HG02798 (cell line): Measurements from ENCODE around the gene RAB9A.
"Not testable (repeated sequence)": the region's sequence is repeated elsewhere in the genome, so short reads cannot be mapped to it uniquely, and the experiment has no call there.

Experiments
- ATAC-seq: cut with Tn5 transposase; IDR thresholded peaks from one replicate; pipeline ENCODE4 v1.9.1; 2021; ENCODE audit warnings: mild to moderate bottlenecking; ENCODE audit not compliant: unreplicated experiment, poor library complexity

The RAB9A gene

DNA sequence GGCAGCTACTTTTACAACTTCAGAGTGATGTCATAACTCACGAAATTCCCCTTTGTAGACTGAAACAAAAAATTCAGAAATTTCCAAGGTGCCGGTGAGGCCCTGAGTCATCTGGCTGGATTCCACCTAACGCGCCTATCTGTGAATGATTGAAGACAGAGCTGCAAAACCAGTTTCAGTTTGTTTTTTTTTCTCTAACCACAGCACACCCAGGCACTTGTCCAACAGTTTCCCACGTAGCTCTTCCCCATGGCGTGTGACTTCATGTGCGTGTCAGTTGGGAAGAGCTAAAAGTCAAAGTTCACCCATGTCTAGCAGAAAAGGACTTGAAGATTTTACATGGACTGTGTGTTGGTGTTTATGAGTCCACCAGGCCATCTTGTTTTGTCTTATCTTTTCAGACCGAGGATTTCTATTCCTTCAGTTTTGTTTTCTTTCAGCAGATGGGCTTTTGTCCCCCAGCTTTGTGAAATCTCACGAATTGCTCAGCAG lies 19.6 kb upstream of the RAB9A start:
- peak; percentile 82 for ATAC-seq

DNA sequence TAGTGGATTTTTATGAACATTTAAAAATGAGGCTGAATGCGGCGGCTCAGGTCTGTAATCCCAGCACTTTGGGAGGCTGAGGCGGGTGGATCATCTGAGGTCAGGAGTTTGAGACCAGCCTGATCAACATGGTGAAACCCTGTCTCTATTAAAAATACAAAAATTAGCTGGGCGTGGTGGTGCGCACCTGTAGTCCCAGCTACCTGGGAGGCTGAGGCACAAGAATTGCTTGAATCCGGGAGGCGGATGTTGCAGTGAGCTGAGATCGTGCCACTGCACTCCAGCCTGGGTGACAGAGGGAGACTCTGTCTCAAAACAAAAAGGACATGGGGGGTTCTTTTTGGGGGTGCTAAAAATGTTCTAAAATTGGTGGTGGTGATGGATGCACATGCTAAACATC lies 19.2 kb upstream of the RAB9A start:
- ATAC-seq = not testable (repeated sequence)

DNA sequence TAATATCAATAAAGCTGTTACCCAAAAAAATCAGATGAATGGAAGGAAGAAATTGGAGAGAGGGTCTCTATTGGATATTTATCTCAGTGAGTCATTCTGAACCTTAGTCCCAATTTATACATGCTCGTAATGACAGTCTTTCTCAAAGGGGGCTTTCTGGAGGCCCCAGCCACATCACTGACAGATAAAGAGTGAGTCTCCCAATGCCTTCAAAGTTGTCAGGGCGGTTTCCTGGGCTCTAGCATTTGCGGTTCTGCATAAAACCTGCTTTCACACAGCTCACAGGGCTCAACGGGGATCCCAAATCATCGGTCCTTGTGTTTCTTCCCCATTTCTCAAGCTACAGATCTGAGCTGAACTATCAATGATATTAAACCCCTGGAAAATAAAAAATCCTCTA lies 18.7 kb upstream of the RAB9A start:
- no peak for ATAC-seq

DNA sequence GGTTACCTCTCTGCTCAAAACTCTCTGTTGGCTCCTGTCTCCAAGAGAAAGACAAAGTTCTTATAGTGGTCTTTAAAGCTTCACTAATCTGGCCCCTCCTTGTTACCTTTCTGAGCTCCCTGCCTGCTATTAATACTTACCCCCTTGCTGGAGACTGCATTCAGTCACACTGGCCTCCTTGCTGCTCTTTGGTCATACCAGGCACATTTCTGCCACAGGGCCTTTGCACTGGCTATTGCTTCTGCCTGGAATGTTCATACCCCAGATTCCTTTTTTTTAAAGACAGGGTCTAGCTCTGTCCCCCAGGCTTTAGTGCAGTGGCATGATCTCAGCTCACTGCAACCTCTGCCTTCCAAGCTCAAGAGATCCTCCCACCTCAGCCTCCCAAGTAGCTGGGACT lies 15.9 kb upstream of the RAB9A start:
- no peak for ATAC-seq

DNA sequence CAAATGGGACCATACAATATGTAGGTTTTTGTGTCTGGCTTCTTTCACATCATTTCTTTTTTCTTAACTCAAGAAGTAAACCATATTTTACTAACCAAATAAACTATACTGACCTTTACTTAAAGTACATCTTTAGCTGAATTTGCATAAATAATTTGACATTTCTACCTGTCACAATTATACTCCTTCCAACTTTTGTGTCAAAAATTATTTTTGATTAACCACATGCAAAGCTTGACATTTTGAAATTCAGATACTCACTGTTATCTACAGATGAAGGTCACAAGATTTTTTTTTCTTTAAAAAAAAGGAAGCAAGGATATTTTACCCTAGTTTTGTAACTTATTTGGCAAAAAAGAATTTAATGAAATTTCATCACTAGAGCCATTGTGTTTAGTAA lies 12.0 kb upstream of the RAB9A start:
- no peak for ATAC-seq

DNA sequence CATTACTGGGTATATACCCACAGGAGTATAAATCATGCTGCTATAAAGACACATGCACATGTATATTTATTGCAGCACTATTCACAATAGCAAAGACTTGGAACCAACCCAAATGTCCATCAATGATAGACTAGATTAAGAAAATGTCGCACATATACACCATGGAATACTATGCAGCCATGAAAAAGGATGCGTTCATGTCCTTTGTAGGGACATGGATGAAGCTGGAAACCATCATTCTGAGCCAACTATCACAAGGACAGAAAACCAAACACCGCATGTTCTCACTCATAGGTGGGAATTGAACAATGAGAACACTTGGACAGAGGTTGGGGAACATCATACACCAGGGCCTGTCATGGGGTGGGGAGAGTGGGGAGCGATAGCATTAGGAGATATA lies 9.2 kb upstream of the RAB9A start:
- ATAC-seq = not testable (repeated sequence)

DNA sequence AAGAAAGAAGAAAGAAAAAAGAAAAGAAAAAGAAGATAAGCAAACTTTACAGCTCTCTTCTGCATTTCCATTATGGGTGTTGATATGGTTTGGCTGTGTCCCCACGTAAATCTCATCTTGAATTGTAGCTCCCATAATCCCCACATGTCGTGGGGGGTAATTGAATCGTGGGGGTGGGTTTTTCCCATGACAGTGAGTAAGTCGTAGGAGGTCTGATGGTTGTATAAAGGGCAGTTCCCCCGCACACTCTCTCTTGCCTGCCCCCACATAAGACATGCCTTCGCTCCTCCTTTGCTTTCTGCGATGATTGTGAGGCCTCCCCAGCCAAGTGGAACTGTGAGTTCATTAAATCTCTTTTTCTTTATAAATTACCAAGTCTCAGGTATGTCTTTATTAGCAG lies 7.3 kb upstream of the RAB9A start:
- no peak for ATAC-seq

DNA sequence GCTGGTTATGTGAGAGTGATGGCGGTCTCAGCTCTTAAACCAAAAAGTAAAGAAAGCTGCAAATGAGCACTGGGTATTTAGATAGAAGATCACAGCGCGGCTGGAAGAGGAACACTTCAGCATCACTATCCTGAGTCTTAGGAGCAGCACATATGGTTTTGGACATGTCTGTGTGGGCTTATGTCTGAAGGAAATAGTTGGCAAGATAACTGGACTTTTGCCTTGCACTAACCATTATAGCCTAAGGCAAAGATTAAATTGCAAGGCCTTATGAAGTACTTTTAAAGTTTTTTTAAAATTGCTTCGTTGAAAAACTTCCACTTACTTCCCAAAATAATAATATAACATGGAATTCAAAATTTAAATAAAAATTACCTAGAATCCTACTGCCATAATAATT lies 4.6 kb upstream of the RAB9A start:
- ATAC-seq = no peak

DNA sequence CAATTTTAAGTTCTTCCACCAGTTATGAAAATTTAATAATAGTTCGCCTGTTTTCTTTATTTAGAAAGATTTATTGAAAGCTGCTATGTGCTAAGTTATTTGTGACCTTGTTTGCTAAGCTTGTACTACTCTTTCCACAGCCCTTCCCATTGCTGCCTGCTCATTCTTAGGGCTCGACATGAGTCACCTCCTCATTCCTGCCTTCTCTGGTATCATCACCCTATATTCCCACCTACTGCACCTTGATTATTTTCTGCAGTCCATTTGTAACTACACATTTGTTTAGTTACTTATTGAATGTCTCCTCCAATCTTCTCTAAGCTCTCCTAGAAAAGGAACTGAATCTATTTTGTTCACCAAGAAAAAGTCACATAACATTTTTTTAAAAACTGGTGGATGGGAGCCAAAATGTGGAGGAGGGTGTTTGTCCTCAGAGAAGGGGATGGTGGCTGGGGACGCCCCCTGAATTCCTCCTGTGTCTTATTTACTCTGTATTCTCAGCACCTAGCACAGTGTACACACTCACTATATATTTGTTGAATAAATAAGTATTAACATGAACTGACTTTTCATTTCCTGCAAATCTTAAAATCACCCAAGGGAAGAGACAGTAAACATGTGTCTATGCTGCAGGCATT lies 3.7 kb upstream of the RAB9A start:
- no peak for ATAC-seq

DNA sequence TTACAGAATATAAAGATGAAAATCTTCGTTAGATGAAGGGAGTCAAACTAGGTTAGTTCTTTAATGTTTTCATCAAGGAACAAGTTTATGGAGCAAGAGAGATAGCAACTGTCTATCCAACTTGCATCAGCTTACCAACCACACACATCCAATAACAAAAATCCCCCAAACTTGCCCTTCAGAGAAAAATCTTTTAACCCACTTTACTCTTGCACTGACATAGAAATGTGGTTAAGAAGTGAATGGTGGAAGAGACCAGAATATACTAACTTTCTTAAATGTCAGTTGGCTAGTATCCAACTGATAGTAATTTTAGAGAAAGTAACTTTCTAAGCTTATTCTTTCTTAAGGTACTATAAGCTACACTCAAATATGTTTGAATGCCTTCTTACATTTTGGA lies 1.7 kb upstream of the RAB9A start:
- ATAC-seq = no peak

DNA sequence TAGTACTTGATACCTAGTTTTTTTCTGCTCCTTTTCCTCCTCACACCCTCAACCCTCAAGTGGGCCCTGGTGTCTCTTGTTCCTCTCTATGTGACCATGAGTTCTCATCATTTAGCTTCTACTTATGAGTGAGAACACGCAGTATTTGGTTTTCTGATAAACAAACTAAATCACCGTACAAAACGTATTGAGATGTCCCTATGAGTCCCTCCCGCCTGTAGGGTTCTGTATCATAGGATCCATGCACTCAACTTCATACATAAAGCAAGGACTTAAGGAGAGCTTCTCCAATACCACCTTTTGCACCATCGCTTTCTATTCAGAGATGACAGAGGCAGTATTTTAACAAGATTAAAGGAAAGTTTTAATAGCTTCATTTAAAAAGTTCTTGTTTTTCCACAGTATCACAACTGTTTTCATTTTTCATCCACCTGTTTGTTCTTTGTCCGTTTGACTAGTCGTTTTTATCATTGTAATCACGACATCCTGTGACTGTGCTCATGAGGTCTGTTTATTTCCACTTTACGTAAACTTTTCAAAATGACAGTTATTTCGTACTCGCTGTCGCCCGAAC lies 457 bp upstream of the RAB9A start:
- no peak for ATAC-seq

DNA sequence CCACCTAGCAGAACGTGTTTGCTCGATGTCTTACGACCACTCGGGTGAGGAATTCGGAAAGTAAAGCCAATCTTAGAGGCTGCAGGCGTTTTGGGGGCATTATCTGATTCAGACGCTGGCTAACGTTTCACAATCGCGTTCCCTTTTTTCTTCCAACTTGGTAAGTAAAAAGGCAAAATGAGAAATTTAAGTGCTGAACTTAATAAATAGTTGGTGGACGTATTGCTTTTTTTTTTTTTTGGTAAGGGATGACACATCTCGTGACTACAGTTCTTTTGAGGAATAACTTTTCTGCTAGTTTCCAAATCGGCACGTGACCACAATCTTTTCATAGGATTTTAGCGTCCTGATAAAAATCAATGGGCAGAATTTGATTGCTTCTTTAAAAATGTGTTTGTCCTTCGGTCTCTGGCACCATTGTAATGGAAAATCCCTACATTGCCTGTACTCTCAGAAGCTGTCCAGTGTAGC lies 848 bp downstream of the RAB9A start:
- no peak for ATAC-seq

DNA sequence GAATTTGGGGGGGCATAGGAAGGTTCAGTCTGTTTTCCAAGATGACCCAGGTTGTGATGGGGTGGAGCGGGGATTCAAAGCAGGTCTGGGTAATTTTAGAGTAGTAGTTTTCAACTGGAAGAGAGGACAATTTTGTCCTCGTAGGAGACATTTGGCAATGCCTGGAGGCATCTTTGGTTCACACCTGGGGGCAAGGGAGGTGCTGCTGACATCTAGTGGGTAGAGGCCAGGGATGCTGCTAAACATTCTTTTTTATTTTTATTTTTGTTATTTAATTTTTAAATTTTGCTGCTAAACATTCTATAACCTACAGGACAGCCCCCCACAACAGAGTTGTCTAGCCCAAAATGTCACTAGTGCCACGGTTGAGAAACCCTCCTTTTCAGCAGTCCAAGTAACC lies 1.9 kb downstream of the RAB9A start:
- ATAC-seq = no peak

DNA sequence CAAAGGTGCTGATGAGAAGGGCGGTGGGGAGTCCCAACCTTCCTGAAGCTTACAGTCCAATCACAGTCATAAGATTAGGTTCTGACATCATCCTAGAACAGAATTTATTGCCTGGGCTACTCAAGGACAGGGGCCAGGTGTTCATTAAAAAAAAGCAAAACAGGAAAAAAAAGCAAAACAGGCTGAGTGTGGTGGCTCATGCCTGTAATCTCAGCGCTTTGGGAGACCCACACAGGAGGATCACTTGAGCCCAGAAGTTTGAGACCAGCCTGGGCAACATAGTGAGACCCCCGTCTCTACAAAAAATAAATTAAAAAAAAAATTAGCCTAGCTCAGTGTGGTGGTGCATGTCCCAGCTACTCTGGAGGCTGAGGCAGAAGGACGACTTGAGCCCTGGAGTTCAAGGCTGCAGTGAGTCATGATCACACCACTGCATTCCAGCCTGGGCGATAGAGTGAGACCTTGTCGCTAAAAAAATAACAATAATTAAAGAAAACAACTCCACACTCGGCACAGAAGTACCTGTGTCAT lies 3.0 kb downstream of the RAB9A start:
- ATAC-seq = no peak

DNA sequence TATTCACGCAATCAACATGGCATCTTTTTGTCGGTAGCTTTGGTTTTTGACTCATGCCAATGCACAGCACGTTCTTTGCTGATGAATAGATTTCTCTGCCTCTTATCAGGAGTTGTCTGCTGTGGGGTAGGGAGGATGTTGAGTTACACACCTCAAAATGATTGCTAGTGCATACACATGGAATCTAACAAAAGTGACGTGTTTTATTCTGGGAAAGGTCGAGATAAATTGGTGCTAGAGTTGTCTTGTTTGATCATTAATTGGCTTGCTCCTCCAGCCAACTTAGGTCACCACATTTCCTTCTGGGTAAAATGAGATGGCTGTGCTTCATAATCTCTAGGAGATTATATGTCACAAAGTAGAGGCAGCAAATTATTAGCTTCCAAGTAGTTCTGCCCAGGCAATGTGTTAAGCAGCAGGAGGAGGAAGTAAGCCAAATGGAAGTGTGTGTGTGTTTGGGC lies 3.9 kb downstream of the RAB9A start:
- no peak for ATAC-seq

DNA sequence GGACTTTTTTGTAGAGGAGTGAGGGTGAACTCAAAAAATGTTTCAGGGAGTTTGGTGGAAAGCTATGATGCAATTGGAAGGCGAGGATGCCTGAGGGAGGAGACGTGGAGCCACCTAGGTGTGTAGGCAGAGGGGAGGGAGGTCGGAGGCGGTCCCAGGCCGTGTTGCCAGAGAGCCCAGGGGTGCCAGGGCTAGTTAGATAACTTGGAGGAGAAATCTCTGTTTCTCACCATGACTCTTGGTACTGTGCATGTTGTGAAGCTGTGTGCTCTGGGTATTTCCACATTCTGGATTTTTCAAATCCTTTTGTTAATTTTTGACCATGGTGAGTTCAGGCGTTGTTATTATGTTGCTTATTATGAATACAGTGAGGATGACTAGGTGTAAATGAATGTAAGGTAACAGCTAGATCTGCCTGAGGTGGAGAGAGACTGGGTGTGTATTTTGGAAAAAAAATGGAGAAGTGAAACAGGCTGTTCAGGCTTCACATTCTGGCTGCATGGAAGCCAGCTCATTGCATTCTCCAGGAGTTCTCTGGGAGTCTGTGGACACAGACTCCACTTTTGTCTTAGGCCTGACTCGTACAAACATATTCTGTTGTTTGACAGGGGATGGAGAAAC lies 4.5 kb downstream of the RAB9A start:
- ATAC-seq = no peak

DNA sequence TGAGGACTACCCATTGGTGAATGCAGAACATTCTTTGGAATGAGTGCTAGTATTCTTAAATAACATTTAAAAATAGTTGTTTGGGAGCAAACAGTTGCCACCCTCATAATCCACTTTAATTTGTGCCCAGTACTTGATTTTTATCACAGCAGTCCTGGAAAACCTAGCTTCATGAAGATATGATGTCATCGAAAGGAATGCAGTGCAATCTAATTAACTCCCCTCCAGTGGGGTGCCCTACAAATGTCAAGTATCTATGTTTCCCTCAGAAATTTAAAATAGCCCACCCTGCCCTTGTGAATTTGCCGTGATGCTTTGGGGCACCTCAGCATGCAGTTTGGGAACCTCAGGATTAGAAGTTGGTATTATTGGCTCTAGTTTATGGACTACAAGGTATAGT lies 5.4 kb downstream of the RAB9A start:
- no peak for ATAC-seq

DNA sequence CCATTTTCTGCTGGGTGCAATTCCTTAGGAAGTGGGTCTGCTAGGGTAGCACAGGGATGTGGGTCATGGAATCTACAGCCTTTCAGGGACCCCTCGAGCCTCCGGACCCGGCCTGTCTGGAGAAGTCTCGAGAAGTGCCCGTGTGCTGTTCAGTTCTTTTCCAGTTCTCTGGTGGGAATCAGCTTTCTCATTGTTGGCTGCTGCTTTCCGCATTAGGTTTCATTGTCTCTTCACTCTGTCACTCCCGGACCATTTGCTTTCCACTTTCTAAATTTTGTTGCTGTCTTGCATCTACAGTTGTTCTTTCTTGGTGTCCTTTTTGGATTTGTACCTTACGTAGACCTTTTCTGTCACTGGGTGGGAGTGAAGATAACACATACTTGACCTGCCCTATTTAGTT lies 6.1 kb downstream of the RAB9A start:
- ATAC-seq = no peak

DNA sequence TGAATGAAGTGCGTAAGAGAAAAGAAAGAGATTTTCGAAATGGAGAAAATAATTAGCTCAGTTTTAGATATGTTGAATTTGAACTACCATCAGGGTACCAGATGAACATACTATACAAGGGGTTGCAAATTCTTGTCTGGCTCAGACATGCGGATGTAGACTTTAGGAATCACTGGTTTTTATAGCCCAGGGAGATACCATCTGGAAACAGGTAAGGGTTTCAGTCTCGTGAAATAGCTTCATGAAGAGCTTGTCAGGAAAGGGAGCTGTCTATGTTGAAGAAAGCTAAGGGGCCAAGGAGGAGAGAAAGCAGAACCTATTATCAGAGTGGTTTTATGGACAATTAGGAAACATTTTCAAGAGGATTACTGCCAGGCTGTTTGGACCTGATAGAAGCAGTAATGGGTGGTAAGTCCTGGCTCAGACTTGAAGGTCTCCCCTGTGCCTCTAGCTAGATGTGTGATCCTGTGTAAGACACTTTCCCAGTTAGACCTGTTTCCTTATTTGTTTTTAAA lies 6.7 kb downstream of the RAB9A start:
- no peak for ATAC-seq

DNA sequence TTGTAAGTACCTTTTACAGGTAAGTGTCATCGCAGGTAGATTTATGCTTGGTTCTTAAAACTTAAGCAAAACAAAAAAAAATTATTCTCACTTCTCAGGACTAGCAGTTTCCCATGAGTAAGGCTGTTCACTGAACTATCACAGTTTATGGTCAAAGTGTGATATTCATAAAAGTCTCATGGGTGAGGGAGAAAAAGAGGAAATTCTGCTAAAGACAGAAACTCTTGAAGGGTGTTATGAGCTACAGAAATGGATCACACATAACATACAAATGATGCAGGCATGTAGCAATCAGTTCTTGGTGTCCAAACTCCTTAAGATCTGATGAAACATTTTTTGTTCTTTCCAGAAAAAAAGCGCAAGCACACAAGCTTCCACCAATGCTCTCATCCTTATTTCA lies 8.5 kb downstream of the RAB9A start:
- ATAC-seq = peak; percentile 69

DNA sequence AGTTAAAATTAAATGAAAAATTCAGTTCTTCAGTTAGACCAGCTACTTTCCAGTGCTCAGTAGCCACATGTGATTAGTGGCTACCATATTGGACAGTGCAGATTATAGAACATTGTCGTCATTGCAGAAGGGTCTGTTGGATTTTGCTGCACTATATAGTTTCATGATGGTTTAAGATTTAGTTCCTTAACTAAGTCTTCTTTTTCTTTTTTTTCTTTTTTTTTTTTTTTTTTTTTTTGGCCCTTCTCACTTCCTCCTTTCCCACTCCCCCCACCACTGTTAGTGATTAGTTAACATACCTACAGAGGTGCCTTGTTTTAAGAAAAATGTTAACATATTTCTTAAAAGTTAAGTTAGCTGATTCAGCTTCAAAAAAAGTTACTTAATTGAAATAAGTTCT lies 9.0 kb downstream of the RAB9A start:
- ATAC-seq = peak; percentile 3
